A673 (cell line): Measurements from ENCODE around the gene CDH4. TPM values are rescaled to one million over a fixed set of nuclear protein-coding genes. Genes with fewer than 3 reads are reported as not detected.

Experiments used
- BruUV-seq: library from RNA; stranded (reverse); fragments of 400-500 nt; replicated peaks from 2 replicates; lab custom pipeline; 2021; lab: Mats Ljungman, UMichigan
- CTCF ChIA-PET: fragments of 300-600 bp; sonication (Branson Sonifier 250); formaldehyde crosslinking; loops from one replicate; lab custom pipeline; 2022; ENCODE audit warnings: antibody characterized with exemption; lab: Charles Lee
- POLR2A ChIA-PET: fragments of 300-600 bp; sonication (Branson Sonifier 250); formaldehyde crosslinking; loops from one replicate; lab custom pipeline; 2022; ENCODE audit warnings: antibody characterized with exemption; ENCODE audit not compliant: low non-redundant PET; lab: Charles Lee
- DNase-seq: peaks from one replicate; pipeline ENCODE4 v3.0.0-alpha.2; 2015; ENCODE audit warnings: low spot score
- H3K27ac ChIP-seq: fragments of 200-600 bp; sonication (generic); 2 replicates; pipeline ENCODE4 v1.5.1; 2016; ENCODE audit warnings: mixed run types, low read depth, mild to moderate bottlenecking, mixed read lengths, antibody characterized with exemption, low read length; ENCODE audit not compliant: poor library complexity, severe bottlenecking
- H3K27me3 ChIP-seq: fragments of 200-600 bp; sonication (generic); replicated peaks from 2 replicates; pipeline ENCODE4 v1.6.1; 2017; ENCODE audit warnings: mixed run types, low read depth, mild to moderate bottlenecking, mixed read lengths, antibody characterized with exemption, low read length; ENCODE audit not compliant: insufficient read depth, poor library complexity
- H3K36me3 ChIP-seq: fragments of 200-600 bp; sonication (generic); 2 replicates; pipeline ENCODE4 v1.6.1; 2016; ENCODE audit warnings: mixed run types, mild to moderate bottlenecking, mixed read lengths, antibody characterized with exemption, low read length; ENCODE audit not compliant: insufficient read depth, poor library complexity, severe bottlenecking
- H3K4me1 ChIP-seq: fragments of 200-600 bp; sonication (generic); 2 replicates; pipeline ENCODE4 v1.6.1; 2017; ENCODE audit warnings: mixed run types, mild to moderate bottlenecking, mixed read lengths, antibody characterized with exemption, low read length; ENCODE audit not compliant: insufficient read depth, poor library complexity, severe bottlenecking
- H3K4me3 ChIP-seq: fragments of 200-600 bp; sonication (generic); 2 replicates; pipeline ENCODE4 v1.5.1; 2016; ENCODE audit warnings: low read depth, mixed run types, mild to moderate bottlenecking, mixed read lengths, low read length; ENCODE audit not compliant: poor library complexity, severe bottlenecking
- H3K9me3 ChIP-seq: fragments of 200-600 bp; sonication (generic); 2 replicates; pipeline ENCODE4 v1.6.1; 2016; ENCODE audit warnings: mixed run types, low read depth, mild to moderate bottlenecking, mixed read lengths, antibody characterized with exemption, low read length; ENCODE audit not compliant: poor library complexity, severe bottlenecking
- EZH2 ChIP-seq: fragments of 200-600 bp; sonication (generic); IDR thresholded peaks from 2 replicates; pipeline ENCODE4 v1.6.1; 2017; ENCODE audit warnings: borderline replicate concordance, low read depth, mild to moderate bottlenecking, mixed read lengths, antibody characterized with exemption, low read length; ENCODE audit not compliant: poor library complexity, severe bottlenecking
- intact Hi-C: fragments of 100-400 bp; cut with micrococcal nuclease; formaldehyde crosslinking; loops from one replicate; pipeline ENCODE4 v1.10.0; 2022; ENCODE audit not compliant: unreplicated experiment
- total RNA-seq: library from RNA; stranded (reverse); gene quantifications from 2 replicates; pipeline ENCODE4 v1.2.3, GENCODE V29; 2021
- TF ChIP-seq, protein P1 (sequence below): fragments of 300-800, 200-600 bp; sonication (generic); conservative IDR thresholded peaks from 2 replicates; pipeline ENCODE4 v1.5.1; 2017; ENCODE audit warnings: low read depth, mild to moderate bottlenecking, antibody characterized with exemption, low read length, moderate library complexity, mixed read lengths

The CDH4 gene
- total RNA-seq, 1 experiment from 2014 or later: 8.3 TPM

DNA sequence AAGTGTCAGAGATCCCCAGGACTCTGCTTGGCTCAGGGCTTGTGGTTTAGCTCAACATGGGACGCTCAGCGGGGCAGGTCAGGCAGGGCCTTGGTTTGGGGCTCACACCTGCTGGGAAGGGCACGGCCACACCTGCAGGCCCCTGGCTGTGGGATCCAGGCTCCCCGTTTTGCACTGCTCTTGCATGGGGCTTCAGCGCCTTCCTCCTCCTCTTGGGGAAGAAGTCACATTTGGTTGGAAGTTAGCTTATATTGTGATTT is 378.3 kb downstream of the CDH4 start:
- DNase-seq: no peak
- no peaks in the 10 kb centered on the region for H3K4me1 ChIP-seq
- BruUV-seq: no TSS peak
- TF ChIP-seq, protein P1, sequence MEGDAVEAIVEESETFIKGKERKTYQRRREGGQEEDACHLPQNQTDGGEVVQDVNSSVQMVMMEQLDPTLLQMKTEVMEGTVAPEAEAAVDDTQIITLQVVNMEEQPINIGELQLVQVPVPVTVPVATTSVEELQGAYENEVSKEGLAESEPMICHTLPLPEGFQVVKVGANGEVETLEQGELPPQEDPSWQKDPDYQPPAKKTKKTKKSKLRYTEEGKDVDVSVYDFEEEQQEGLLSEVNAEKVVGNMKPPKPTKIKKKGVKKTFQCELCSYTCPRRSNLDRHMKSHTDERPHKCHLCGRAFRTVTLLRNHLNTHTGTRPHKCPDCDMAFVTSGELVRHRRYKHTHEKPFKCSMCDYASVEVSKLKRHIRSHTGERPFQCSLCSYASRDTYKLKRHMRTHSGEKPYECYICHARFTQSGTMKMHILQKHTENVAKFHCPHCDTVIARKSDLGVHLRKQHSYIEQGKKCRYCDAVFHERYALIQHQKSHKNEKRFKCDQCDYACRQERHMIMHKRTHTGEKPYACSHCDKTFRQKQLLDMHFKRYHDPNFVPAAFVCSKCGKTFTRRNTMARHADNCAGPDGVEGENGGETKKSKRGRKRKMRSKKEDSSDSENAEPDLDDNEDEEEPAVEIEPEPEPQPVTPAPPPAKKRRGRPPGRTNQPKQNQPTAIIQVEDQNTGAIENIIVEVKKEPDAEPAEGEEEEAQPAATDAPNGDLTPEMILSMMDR: no peak
- no peak for TF ChIP-seq EZH2
- peaks cover 73% of the 10 kb centered on the region for H3K27me3 ChIP-seq
- intact Hi-C loops: no loop called here
- H3K27ac ChIP-seq: no peak overlapping the region
- POLR2A ChIA-PET: no interaction called here
- no peaks in the 10 kb centered on the region for H3K9me3 ChIP-seq
- H3K36me3 ChIP-seq: no peaks in the 10 kb centered on the region
- CTCF ChIA-PET: no interaction called here
- no peak overlapping the region for H3K4me3 ChIP-seq

DNA sequence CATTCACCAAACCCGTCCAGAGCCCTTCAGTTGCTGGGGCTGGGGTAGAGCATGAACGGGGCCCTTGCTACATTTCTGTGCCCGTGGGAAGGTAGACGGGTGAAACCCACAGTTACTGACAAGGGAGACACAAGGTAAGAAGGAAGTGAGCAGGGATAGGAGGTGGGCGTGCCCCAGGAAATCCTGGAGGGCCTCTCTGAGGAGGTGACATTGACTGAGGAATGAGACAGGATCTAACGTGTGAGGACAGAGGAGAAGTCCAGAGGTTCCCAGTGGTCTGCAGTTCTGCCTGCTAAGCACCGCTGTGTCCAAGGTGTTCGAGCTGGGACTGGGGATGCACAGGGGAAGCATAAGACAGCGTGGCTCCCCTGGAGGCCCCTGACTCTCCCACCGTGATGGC is 378.8 kb downstream of the CDH4 start:
- H3K4me1 ChIP-seq: no peaks in the 10 kb centered on the region
- ChIA-PET CTCF (no interaction called here), POLR2A (no interaction called here)
- peaks cover 70% of the 10 kb centered on the region for H3K27me3 ChIP-seq
- intact Hi-C loops: no loop called here
- DNase-seq: no peak
- TF ChIP-seq, protein P1: no peak
- H3K27ac ChIP-seq: no peak overlapping the region
- no peaks in the 10 kb centered on the region for H3K9me3 ChIP-seq
- H3K36me3 ChIP-seq: no peaks in the 10 kb centered on the region
- H3K4me3 ChIP-seq: no peak overlapping the region
- no TSS peak for BruUV-seq

DNA sequence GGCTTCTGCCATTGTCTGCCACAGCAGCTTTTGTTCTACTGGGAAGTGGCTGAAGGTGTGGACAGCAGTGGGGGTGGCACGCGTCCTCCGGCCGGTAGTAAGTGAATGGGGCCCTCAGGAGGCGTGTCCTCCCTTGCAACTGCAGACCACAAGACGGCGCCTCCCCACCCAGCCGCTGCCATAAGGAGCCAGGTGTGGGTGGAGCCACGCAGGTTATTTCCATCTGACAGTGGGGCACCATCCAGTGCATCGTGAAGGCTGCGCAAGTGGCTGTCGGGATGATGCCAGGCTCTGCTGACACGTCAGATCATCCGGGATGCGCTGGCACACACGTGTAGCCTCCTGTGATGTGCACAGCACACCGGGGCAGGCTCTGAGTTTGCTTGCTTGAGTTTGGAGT is 379.7 kb downstream of the CDH4 start:
- TF ChIP-seq, protein P1: no peak
- TF ChIP-seq EZH2: no peak
- POLR2A ChIA-PET: no interaction called here
- H3K27ac ChIP-seq: no peak overlapping the region
- intact Hi-C loops: no loop called here
- no peak overlapping the region for H3K4me3 ChIP-seq
- no peaks in the 10 kb centered on the region for H3K36me3 ChIP-seq
- no peaks in the 10 kb centered on the region for H3K9me3 ChIP-seq
- no peaks in the 10 kb centered on the region for H3K4me1 ChIP-seq
- no TSS peak for BruUV-seq
- CTCF ChIA-PET: no interaction called here
- H3K27me3 ChIP-seq: peaks cover 68% of the 10 kb centered on the region
- no peak for DNase-seq
